ENCODE data around the gene GNMT.
"Not testable (repeated sequence)": the region's sequence is repeated elsewhere in the genome, so short reads cannot be mapped to it uniquely, and the experiment has no call there.

The GNMT gene

GRCh38 chr6:42996513-42996912, 36.0 kb downstream of the GNMT start:
- TF ChIP-seq CTCF (IDR thresholded peaks at IDR 0.05): no peak
- no peak overlapping the region for H3K4me3 ChIP-seq
- no peak for DNase-seq (ENCODE audit: low spot score)
- no peak overlapping the region for H3K27ac ChIP-seq

- DNase-seq (ENCODE audit: low spot score); H3K27ac ChIP-seq; H3K4me3 ChIP-seq: not testable (repeated sequence)
Measured at GRCh38 chr6:42998205-42998604, 37.7 kb downstream of the GNMT start.

- DNase-seq (ENCODE audit: low spot score): no peak
- Histone ChIP-seq H3K27ac (no peak overlapping the region), H3K4me3 (no peak overlapping the region)
- TF ChIP-seq CTCF (IDR thresholded peaks at IDR 0.05): no peak
Measured at GRCh38 chr6:43001843-43002242, 41.3 kb downstream of the GNMT start.

GRCh38 chr6:43005844-43006243, 45.3 kb downstream of the GNMT start:
- Histone ChIP-seq H3K4me3 (no peak overlapping the region), H3K27ac (no peak overlapping the region)
- no peak for DNase-seq (ENCODE audit: low spot score)
- TF ChIP-seq CTCF (IDR thresholded peaks at IDR 0.05): no peak

- no peak for DNase-seq (ENCODE audit: low spot score)
- Histone ChIP-seq H3K4me3 (no peak overlapping the region), H3K27ac (no peak overlapping the region)
- no peak for TF ChIP-seq CTCF (IDR thresholded peaks at IDR 0.05)
Measured at GRCh38 chr6:43006251-43006650, 45.7 kb downstream of the GNMT start.

- DNase-seq (ENCODE audit: low spot score): no peak
- H3K4me3 ChIP-seq: no peak overlapping the region
- no peak for TF ChIP-seq CTCF (IDR thresholded peaks at IDR 0.05)
- no peak overlapping the region for H3K27ac ChIP-seq
Measured at GRCh38 chr6:43007126-43007525, 46.6 kb downstream of the GNMT start.

- no peak for DNase-seq (ENCODE audit: low spot score)
Measured at GRCh38 chr6:43009124-43009523, 48.6 kb downstream of the GNMT start.

More at GRCh38 chr6:43009124-43009523, 48.6 kb downstream of the GNMT start:
- Histone ChIP-seq H3K4me3 (no peak overlapping the region), H3K27ac (no peak overlapping the region)
- TF ChIP-seq CTCF (IDR thresholded peaks at IDR 0.05): no peak

Data from coronary artery (tissue), 2 donors.